C4-2B (cell line): Measurements from ENCODE around the gene PLG.

ENCODE experiments used
- ZFX ChIP-seq: fragments of 450-650 bp; IDR thresholded peaks from 2 replicates; pipeline ENCODE4 v1.6.1; 2017
- TF ChIP-seq, protein P1 (sequence below): fragments of 450-650 bp; conservative IDR thresholded peaks from 2 replicates; pipeline ENCODE4 v1.5.1; 2017; ENCODE audit warnings: mild to moderate bottlenecking

DNA sequence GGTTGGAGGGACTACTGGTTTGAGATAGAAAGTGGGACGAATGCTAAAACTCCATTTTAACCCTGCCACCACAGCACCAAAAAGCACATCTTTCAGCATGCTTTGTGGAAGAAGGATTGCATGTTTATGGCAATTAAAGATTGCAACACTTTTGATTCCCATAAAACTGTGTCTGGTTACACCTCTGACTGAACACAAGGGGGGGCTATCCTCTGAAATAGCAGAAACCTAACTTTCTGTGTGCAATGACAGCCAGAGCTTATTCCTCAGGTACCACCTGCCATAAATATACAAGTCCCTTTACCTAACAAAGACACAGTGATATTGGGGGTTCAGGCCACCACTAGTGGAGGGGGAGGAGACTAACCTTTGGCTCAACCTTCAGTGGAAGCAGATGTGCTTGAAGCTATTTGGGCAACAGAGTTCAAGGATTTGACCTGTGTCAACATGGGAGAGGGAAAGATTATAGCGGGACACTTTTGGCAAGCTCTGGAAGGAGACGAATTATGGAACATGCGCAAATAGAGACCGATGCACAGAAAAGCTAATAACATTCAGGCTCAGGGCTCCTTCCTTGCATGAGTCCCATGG, 9.6 kb upstream of the PLG start:
- TF ChIP-seq, protein P1, sequence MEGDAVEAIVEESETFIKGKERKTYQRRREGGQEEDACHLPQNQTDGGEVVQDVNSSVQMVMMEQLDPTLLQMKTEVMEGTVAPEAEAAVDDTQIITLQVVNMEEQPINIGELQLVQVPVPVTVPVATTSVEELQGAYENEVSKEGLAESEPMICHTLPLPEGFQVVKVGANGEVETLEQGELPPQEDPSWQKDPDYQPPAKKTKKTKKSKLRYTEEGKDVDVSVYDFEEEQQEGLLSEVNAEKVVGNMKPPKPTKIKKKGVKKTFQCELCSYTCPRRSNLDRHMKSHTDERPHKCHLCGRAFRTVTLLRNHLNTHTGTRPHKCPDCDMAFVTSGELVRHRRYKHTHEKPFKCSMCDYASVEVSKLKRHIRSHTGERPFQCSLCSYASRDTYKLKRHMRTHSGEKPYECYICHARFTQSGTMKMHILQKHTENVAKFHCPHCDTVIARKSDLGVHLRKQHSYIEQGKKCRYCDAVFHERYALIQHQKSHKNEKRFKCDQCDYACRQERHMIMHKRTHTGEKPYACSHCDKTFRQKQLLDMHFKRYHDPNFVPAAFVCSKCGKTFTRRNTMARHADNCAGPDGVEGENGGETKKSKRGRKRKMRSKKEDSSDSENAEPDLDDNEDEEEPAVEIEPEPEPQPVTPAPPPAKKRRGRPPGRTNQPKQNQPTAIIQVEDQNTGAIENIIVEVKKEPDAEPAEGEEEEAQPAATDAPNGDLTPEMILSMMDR = peak; percentile 25
- TF ChIP-seq ZFX = no peak
